Heart left ventricle (tissue), 16 donors: ENCODE data around the gene DLX2. TPM values are rescaled to one million over a fixed set of nuclear protein-coding genes. Genes with fewer than 3 reads are reported as not detected.
A peak's percentile ranks its signal among the peaks of the same experiment; 100 is the strongest.

Experiments used
- ATAC-seq, 4 donors: fragments of 200-7000 bp; cut with Tn5 transposase; one replicate each; pipeline ENCODE4 v1.9.1; 2020 to 2022; ENCODE audit warnings: moderate library complexity in 4 of 4, mild to moderate bottlenecking in 3 of 4, moderate number of reproducible peaks in 1 of 4
- DNase-seq, 5 donors: peaks; one replicate each; pipeline ENCODE4 v3.0.0-alpha.2; 2020
- H3K27ac ChIP-seq, 12 donors: fragments of 200-600 bp; sonication (generic) in 4 of 12; one replicate each; pipeline versions ENCODE4 v1.5.0 to v1.8.0; 2016 to 2022; ENCODE audit warnings: mild to moderate bottlenecking in 2 of 12
- H3K27me3 ChIP-seq, 9 donors: fragments of 200-600 bp; sonication (generic) in 2 of 9; one replicate each; pipeline versions ENCODE4 v1.5.1 to v1.8.0; 2016 to 2022; ENCODE audit warnings: mild to moderate bottlenecking in 3 of 9
- H3K36me3 ChIP-seq, 9 donors: fragments of 200-600 bp; sonication (generic) in 2 of 9; one replicate each; pipeline versions ENCODE4 v1.5.0 to v1.8.0; 2018 to 2022; ENCODE audit warnings: mild to moderate bottlenecking in 2 of 9
- H3K4me1 ChIP-seq, 12 donors: fragments of 200-600 bp; sonication (generic) in 4 of 12; one replicate each; pipeline versions ENCODE4 v1.5.0 to v1.8.0; 2016 to 2022; ENCODE audit warnings: mild to moderate bottlenecking in 3 of 12
- H3K4me3 ChIP-seq, 12 donors: fragments of 200-600 bp; sonication (generic) in 4 of 12; one replicate each; pipeline versions ENCODE4 v1.5.0 to v1.8.0; 2017 to 2022; ENCODE audit warnings: mild to moderate bottlenecking in 9 of 12, moderate library complexity in 4 of 12
- H3K9me3 ChIP-seq, 12 donors: fragments of 200-600 bp; sonication (generic) in 4 of 12; one replicate each; pipeline versions ENCODE4 v1.5.0 to v1.8.0; 2016 to 2022; ENCODE audit warnings: mild to moderate bottlenecking in 1 of 12
- CTCF ChIP-seq, 12 donors: fragments of 200-600 bp; sonication (generic) in 4 of 12; IDR thresholded peaks; one replicate each; pipeline versions ENCODE4 v1.5.0 to v1.8.0; 2018 to 2022; ENCODE audit warnings: antibody characterized with exemption in 12 of 12, mild to moderate bottlenecking in 5 of 12
- POLR2A ChIP-seq, 2 donors: fragments of 450-650 bp; IDR thresholded peaks; one replicate each; pipeline ENCODE4 v1.6.1; 2017; ENCODE audit warnings: antibody characterized with exemption in 2 of 2, mild to moderate bottlenecking in 2 of 2, moderate library complexity in 2 of 2
- WGBS, 4 donors: extraction: QIAGEN DNeasy Blood & Tissue Kit in 2 of 4; methylation state at CpG; one replicate each; pipeline versions ENCODE4 v1.1.5 to v1.1.7; 2013 to 2018; 5-methylcytosine and 5-hydroxymethylcytosine counted together
- intact Hi-C, 10 donors: fragments of 100-400 bp; cut with DNase I; formaldehyde crosslinking; loops; one replicate each; pipeline versions ENCODE4 v1.11.1 to v1.14.2; 2022
- polyA plus RNA-seq, 2 donors: library from polyadenylated mRNA; stranded (reverse); fragments of 200-250 nt; gene quantifications; one replicate each; pipeline ENCODE4 v1.2.3, GENCODE V29; 2013
- total RNA-seq, 9 donors: library from RNA; depleted of rRNA in 2 of 9; stranded (reverse); fragments of >200 nt in 2 of 9; fragmentation: NEBNext Ultra II Directional in 3 of 9; extraction: Animal tissue kit (Norgen Biotek cat#: 25700) in 3 of 9; gene quantifications; one replicate each; pipeline versions ENCODE4 v1.1.0 to v1.2.4, GENCODE V29; 2016 to 2023
- donor health status: ischemic (EF 13 %, LVEDD 7.1; RV severe dilation, severe dysfunction).
- donor health status: healthy with polysubstance abuse.
- donor health status: DM: no; HTN: yes; CAD: no.
- donor health status: DM: no; HTN: no; CAD: no.
- donor health status: ischemic (EF 25% LVEDD 6.9; RV normal size, moderate dysfunction).
- donor health status: ischemic (EF 25% LVEDD 5.7; RV mildly dilated, moderate dysfunction).
- donor health status: healthy.
- donor health status: DM: yes; HTN: yes; CAD: no.
- donor health status: ischemic (EF 35%, LVEDD 5.7; RV mildly dilated, moderate dysfunction).
- donor health status: nonischemic (EF 11% LVEDD 7.7; RV severe dilation, severe dysfunction).
- donor health status: DM: yes; HTN: yes; CAD: no.
- donor health status: PGD.
- donor health status: ischemic (EF 29% LVEDD 5.4; RV normal size, mild dysfunction).
- donor health status: nonischemic (EF 23%, LVEDD 6.1; RV moderate dilation, normal function).

DLX2 gene
- total and polyA plus RNA-seq, 11 donors = not detected

GRCh38 chr2:172093416-172094293, 9.0 kb downstream of the DLX2 start:
- ATAC-seq (no peak), DNase-seq (no peak)
- WGBS, 4 donors = 11 to 16% (median 15%) methylated on average over 18 of the region's 18 CpGs
- Histone ChIP-seq H3K27ac (no peak overlapping the region), H3K4me1 (peaks cover 4 to 43% (median 30%) of the 10 kb centered on the region in 12 donors), H3K27me3 (peaks cover 96 to 100% (median 100%) of the 10 kb centered on the region in 9 donors), H3K4me3 (peak overlapping the region in 2 of 12 donors; percentile 5 to 46), H3K9me3 (no peaks in the 10 kb centered on the region), H3K36me3 (no peaks in the 10 kb centered on the region)
- intact Hi-C loops = no loop called here
- no peak for TF ChIP-seq POLR2A (IDR thresholded peaks at IDR 0.05)
- no peak for TF ChIP-seq CTCF (IDR thresholded peaks at IDR 0.05)

- peaks cover 96 to 100% (median 100%) of the 10 kb centered on the region in 9 donors for H3K27me3 ChIP-seq
- intact Hi-C loops = no loop called here
- H3K36me3 ChIP-seq = no peaks in the 10 kb centered on the region
- ATAC-seq (no peak), DNase-seq (no peak)
- no peaks in the 10 kb centered on the region for H3K9me3 ChIP-seq
- H3K4me1 ChIP-seq = peaks cover 4 to 47% (median 30%) of the 10 kb centered on the region in 12 donors
- TF ChIP-seq POLR2A (IDR thresholded peaks at IDR 0.05) (no peak), CTCF (IDR thresholded peaks at IDR 0.05) (no peak)
- no peak overlapping the region for H3K27ac ChIP-seq
- 6 to 11% (median 9%) methylated on average over 19 of the region's 19 CpGs for WGBS, 4 donors
- H3K4me3 ChIP-seq = no peak overlapping the region
Observed at GRCh38 chr2:172092716-172093415, 9.8 kb downstream of the DLX2 start.

GRCh38 chr2:172091761-172092566, 10.7 kb downstream of the DLX2 start:
- Histone ChIP-seq H3K4me3 (no peak overlapping the region), H3K27me3 (peaks cover 96 to 100% (median 100%) of the 10 kb centered on the region in 9 donors), H3K27ac (no peak overlapping the region), H3K36me3 (no peaks in the 10 kb centered on the region), H3K4me1 (peaks cover 4 to 48% (median 27%) of the 10 kb centered on the region in 12 donors), H3K9me3 (no peaks in the 10 kb centered on the region)
- DNase-seq (no peak), ATAC-seq (no peak)
- no peak for TF ChIP-seq POLR2A (IDR thresholded peaks at IDR 0.05)
- no peak for TF ChIP-seq CTCF (IDR thresholded peaks at IDR 0.05)
- intact Hi-C loops = no loop called here
- 12 to 21% (median 20%) methylated on average over 11 of the region's 11 CpGs for WGBS, 4 donors
